ENCODE results near the gene ITFG2. TPM values are rescaled to one million over a fixed set of nuclear protein-coding genes. Genes with fewer than 3 reads are reported as not detected.

Gene ITFG2
- polyA plus RNA-seq, 1 donor (not counting 4 experiments of a cell fraction or from before 2014, with no cell fraction given): 13.0 TPM

DNA sequence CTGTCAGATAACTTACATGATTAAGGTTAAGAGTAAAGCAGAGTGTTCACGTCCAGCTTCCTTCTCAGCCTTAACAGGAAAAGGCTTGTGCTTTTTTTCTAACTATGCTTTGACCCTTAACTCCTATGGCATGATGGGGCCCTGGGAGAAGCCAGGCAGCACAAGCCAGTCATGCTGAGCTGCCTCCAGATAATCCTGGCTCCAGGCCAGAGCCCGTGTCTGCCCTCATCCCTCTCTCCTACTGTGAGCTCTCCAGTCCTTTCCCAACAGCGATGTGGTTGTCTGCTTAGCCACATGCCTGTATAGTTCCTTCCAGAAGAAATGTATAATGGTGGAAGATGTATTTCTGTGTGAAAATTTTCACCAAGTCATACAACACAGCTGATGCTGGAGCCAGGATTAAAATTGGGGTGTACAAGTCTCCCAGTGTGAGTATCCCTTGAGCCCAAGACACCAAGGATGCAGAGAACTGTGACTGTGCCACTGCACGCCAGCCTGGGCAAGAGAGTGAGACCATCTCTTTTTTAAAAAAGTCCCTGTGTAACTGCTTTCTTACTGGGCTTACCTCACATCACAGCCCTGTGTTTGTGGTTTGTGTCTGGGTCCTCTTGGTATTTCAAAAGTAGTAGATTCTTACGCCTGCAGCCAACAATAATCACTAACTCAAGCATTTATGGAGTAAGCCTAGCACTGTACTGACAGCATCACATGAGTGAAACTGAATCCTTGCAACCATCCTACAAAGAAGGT lies 7.9 kb upstream of the ITFG2 start:
- Histone ChIP-seq H2AFZ (ENCODE audit: control insufficient read depth, low read length) (no peak overlapping the region), H4K20me1 (ENCODE audit: control insufficient read depth, extremely low read depth, insufficient read depth, low read length) (no peaks in the 10 kb centered on the region), H3K9me3 (ENCODE audit: control insufficient read depth, low read depth, low read length) (no peaks in the 10 kb centered on the region), H3K9me1 (ENCODE audit: control insufficient read depth, extremely low read depth, insufficient read depth, low read length) (no peaks in the 10 kb centered on the region), H3K27me3 (ENCODE audit: control insufficient read depth, extremely low read depth, insufficient read depth, low read length) (no peaks in the 10 kb centered on the region), H3K4me2 (ENCODE audit: control insufficient read depth, extremely low read depth, insufficient read depth, low read depth, low read length) (no peak overlapping the region), H3K4me1 (ENCODE audit: control insufficient read depth, extremely low read depth, insufficient read depth, low read length) (peaks cover 11% of the 10 kb centered on the region), H3K4me3 (ENCODE audit: control insufficient read depth in 2 of 3, extremely low read depth in 1 of 3, insufficient read depth in 2 of 3, low read depth in 1 of 3, low read length in 3 of 3) (no peak overlapping the region), H3K9ac (ENCODE audit: control insufficient read depth, extremely low read depth, insufficient read depth, low read length) (no peak overlapping the region), H3K27ac (ENCODE audit: control insufficient read depth, insufficient read depth, low read length) (no peak overlapping the region), H3K79me2 (ENCODE audit: control insufficient read depth, insufficient read depth, low read length) (no peaks in the 10 kb centered on the region), H3K36me3 (ENCODE audit: control insufficient read depth in 2 of 2, extremely low read depth in 1 of 2, insufficient read depth in 2 of 2, low read length in 2 of 2) (peaks cover 39 to 54% of the 10 kb centered on the region in 2 experiments)
- FAIRE-seq: no peak
- TF ChIP-seq CTCF (optimal IDR thresholded peaks at IDR 0.05 in 1 of 3, IDR thresholded peaks at IDR 0.05 in 1 of 3, conservative IDR thresholded peaks at IDR 0.05 in 1 of 3; ENCODE audit: extremely low read depth in 1 of 3, insufficient read depth in 2 of 3, low read length in 3 of 3) (no peak), EZH2 (IDR thresholded peaks at IDR 0.05; ENCODE audit: low read length) (no peak)
- dilution Hi-C loops (cut with MboI; ENCODE audit: extremely low pct_ligation_motif_present, low sequenced_read_pairs): no loop called here
- no peak for DNase-seq (ENCODE audit: low read depth, low spot score)

DNA sequence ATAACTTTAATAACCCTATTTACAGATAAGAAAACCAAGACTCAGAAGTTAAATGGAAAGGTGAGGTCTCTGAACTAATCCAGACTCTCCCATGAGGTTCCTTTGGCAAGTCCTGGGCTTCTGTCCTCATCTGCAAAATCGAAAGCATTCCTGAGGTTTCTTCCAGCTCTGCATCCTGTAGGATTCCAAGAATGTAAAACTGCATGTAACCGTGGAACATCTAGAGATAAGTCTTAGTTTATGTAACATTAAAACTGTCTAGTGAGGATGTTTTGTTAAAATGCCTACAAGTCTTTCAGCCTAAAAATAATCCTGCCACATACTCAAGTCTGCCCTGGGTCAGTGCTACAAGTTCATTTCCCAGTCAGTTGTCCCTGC lies 7.3 kb upstream of the ITFG2 start:
- no peak overlapping the region for H3K27ac ChIP-seq (ENCODE audit: control insufficient read depth, insufficient read depth, low read length)
- H3K27me3 ChIP-seq (ENCODE audit: control insufficient read depth, extremely low read depth, insufficient read depth, low read length): no peaks in the 10 kb centered on the region
- H2AFZ ChIP-seq (ENCODE audit: control insufficient read depth, low read length): no peak overlapping the region
- no peaks in the 10 kb centered on the region for H3K9me3 ChIP-seq (ENCODE audit: control insufficient read depth, low read depth, low read length)
- H3K9ac ChIP-seq (ENCODE audit: control insufficient read depth, extremely low read depth, insufficient read depth, low read length): no peak overlapping the region
- no peak overlapping the region for H3K4me2 ChIP-seq (ENCODE audit: control insufficient read depth, extremely low read depth, insufficient read depth, low read depth, low read length)
- H3K4me3 ChIP-seq (ENCODE audit: control insufficient read depth in 2 of 3, extremely low read depth in 1 of 3, insufficient read depth in 2 of 3, low read depth in 1 of 3, low read length in 3 of 3): no peak overlapping the region
- H3K79me2 ChIP-seq (ENCODE audit: control insufficient read depth, insufficient read depth, low read length): no peaks in the 10 kb centered on the region
- H3K36me3 ChIP-seq (ENCODE audit: control insufficient read depth in 2 of 2, extremely low read depth in 1 of 2, insufficient read depth in 2 of 2, low read length in 2 of 2): peaks cover 36 to 48% of the 10 kb centered on the region in 2 experiments
- H3K4me1 ChIP-seq (ENCODE audit: control insufficient read depth, extremely low read depth, insufficient read depth, low read length): peaks cover 5% of the 10 kb centered on the region
- TF ChIP-seq EZH2 (IDR thresholded peaks at IDR 0.05; ENCODE audit: low read length) (no peak), CTCF (optimal IDR thresholded peaks at IDR 0.05 in 1 of 3, IDR thresholded peaks at IDR 0.05 in 1 of 3, conservative IDR thresholded peaks at IDR 0.05 in 1 of 3; ENCODE audit: extremely low read depth in 1 of 3, insufficient read depth in 2 of 3, low read length in 3 of 3) (no peak)
- H3K9me1 ChIP-seq (ENCODE audit: control insufficient read depth, extremely low read depth, insufficient read depth, low read length): no peaks in the 10 kb centered on the region
- dilution Hi-C loops (cut with MboI; ENCODE audit: extremely low pct_ligation_motif_present, low sequenced_read_pairs): no loop called here
- H4K20me1 ChIP-seq (ENCODE audit: control insufficient read depth, extremely low read depth, insufficient read depth, low read length): no peaks in the 10 kb centered on the region
- FAIRE-seq (no peak), DNase-seq (ENCODE audit: low read depth, low spot score) (no peak)
